Fibroblast of mammary gland (primary cell): ENCODE data around the gene REC114.

Source experiments
- DNase-seq: peaks from one replicate; pipeline ENCODE4 v3.0.0-alpha.2; 2010; ENCODE audit warnings: low read depth
- H3K4me3 ChIP-seq: 2 replicates; pipeline ENCODE4 v1.5.1; 2011; ENCODE audit warnings: low read depth, mild to moderate bottlenecking, low read length, moderate library complexity; ENCODE audit not compliant: control insufficient read depth
- CTCF ChIP-seq: conservative IDR thresholded peaks from 2 replicates; pipeline ENCODE4 v1.5.1; 2011; ENCODE audit warnings: low read depth, low read length, inconsistent platforms; ENCODE audit not compliant: control insufficient read depth, insufficient read depth

The REC114 gene

GRCh38 chr15:73593304-73594074 is 150.5 kb downstream of the REC114 start:
- TF ChIP-seq CTCF = no peak
- H3K4me3 ChIP-seq = no peak overlapping the region
- no peak for DNase-seq

- TF ChIP-seq CTCF = no peak
- no peak for DNase-seq
- H3K4me3 ChIP-seq = no peak overlapping the region
Observed at GRCh38 chr15:73594109-73594508, 151.1 kb downstream of the REC114 start.

GRCh38 chr15:73596174-73596573 is 153.2 kb downstream of the REC114 start:
- H3K4me3 ChIP-seq = no peak overlapping the region
- TF ChIP-seq CTCF = no peak
- no peak for DNase-seq

GRCh38 chr15:73597036-73597638 is 154.2 kb downstream of the REC114 start:
- DNase-seq = no peak
- no peak for TF ChIP-seq CTCF
- no peak overlapping the region for H3K4me3 ChIP-seq

GRCh38 chr15:73598530-73599160 is 155.7 kb downstream of the REC114 start:
- H3K4me3 ChIP-seq = no peak overlapping the region
- peak; percentile 76 for DNase-seq
- TF ChIP-seq CTCF = no peak

- no peak overlapping the region for H3K4me3 ChIP-seq
- TF ChIP-seq CTCF = no peak
- peak; percentile 40 for DNase-seq
Observed at GRCh38 chr15:73599934-73600333, 157.0 kb downstream of the REC114 start.
